BJ (cell line): ENCODE results near the gene TMED7. TPM values are rescaled to one million over a fixed set of nuclear protein-coding genes. Genes with fewer than 3 reads are reported as not detected.

Experiments used
- CTCF ChIA-PET: fragments of 350-600 bp; formaldehyde crosslinking; extraction: SDS; loops from one replicate; lab custom pipeline; 2021; ENCODE audit warnings: antibody characterized with exemption, inconsistent platforms; lab: Yijun Ruan, JAX
- POLR2A ChIA-PET: fragments of 300-600 bp; sonication (Branson Sonifier 250); formaldehyde crosslinking; extraction: SDS; loops from one replicate; lab custom pipeline; 2021; ENCODE audit warnings: antibody characterized with exemption; lab: Charles Lee
- DNase-seq: peaks from one replicate; pipeline ENCODE4 v3.0.0-alpha.2; 2011; ENCODE audit warnings: low read depth
- H3K27me3 ChIP-seq: 2 replicates; pipeline ENCODE4 v1.6.0; 2011; ENCODE audit warnings: low read length; ENCODE audit not compliant: control insufficient read depth, insufficient read depth
- H3K36me3 ChIP-seq: 2 replicates; pipeline ENCODE4 v1.5.1; 2011; ENCODE audit warnings: low read length; ENCODE audit not compliant: control insufficient read depth, insufficient read depth
- H3K4me3 ChIP-seq: 2 replicates; pipeline ENCODE4 v1.5.1; 2011; ENCODE audit warnings: low read depth, mild to moderate bottlenecking, control low read depth, low read length
- polyA plus RNA-seq: library from polyadenylated mRNA; depleted of rRNA; stranded (reverse); fragments of >200 nt; gene quantifications from 2 replicates; pipeline ENCODE4 v1.2.3, GENCODE V29; 2011
- TF ChIP-seq, protein P1 (sequence below): IDR thresholded peaks from 2 replicates; pipeline ENCODE4 v1.5.1; 2011; ENCODE audit warnings: low read depth, mild to moderate bottlenecking, control low read depth, inconsistent platforms, low read length, moderate library complexity; ENCODE audit not compliant: insufficient read depth

The TMED7 gene
- polyA plus RNA-seq, 1 experiment: 58.1 TPM

DNA sequence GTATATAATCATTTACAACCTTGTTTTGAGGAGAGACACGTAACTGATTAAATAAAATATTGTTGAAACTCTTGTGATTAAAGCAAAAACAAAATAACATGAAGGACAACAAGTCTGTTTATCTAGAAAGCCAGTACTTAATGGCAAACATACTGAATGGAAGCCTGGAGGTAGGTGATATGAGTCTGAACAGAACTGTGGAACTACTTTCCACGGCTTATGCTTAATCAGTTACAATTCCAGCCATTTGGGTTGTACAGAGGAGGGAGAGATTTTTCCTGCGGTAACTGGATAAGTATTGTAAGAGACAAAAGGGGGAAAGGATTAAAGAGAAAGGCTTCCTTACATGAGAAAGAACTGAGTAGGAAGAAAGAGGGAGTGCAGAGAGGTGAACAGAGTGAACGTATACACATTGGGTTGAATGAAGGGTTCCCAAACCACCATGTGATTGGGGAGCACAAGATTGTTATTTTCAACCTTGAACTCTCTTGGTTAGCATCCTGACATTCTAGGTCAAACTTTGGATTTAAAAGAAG lies 4.4 kb downstream of the TMED7 start:
- POLR2A ChIA-PET: no interaction called here
- Histone ChIP-seq H3K36me3 (peaks cover 5% of the 10 kb centered on the region), H3K27me3 (no peaks in the 10 kb centered on the region), H3K4me3 (no peak overlapping the region)
- CTCF ChIA-PET: no interaction called here
- TF ChIP-seq, protein P1, sequence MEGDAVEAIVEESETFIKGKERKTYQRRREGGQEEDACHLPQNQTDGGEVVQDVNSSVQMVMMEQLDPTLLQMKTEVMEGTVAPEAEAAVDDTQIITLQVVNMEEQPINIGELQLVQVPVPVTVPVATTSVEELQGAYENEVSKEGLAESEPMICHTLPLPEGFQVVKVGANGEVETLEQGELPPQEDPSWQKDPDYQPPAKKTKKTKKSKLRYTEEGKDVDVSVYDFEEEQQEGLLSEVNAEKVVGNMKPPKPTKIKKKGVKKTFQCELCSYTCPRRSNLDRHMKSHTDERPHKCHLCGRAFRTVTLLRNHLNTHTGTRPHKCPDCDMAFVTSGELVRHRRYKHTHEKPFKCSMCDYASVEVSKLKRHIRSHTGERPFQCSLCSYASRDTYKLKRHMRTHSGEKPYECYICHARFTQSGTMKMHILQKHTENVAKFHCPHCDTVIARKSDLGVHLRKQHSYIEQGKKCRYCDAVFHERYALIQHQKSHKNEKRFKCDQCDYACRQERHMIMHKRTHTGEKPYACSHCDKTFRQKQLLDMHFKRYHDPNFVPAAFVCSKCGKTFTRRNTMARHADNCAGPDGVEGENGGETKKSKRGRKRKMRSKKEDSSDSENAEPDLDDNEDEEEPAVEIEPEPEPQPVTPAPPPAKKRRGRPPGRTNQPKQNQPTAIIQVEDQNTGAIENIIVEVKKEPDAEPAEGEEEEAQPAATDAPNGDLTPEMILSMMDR: no peak
- DNase-seq: no peak

DNA sequence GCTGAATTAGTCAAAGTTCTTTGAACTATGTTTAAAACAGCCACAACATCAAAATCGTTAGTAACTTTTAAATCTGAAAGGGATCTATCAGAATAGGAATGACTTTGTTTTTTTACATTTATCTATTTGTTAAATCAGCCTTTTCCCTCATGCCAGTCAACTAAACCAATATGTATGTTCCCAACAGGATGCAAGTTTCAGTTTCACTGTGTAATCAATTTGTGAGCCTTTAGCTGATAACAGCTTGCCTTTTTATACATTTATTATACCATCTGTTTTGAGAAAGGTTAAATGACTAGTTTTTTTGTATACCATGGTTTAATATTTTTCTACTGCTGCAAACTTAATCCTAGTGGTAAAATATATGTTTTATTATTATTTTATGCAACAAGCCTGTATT lies 8.9 kb downstream of the TMED7 start:
- CTCF ChIA-PET: interaction anchor here (1.8 kb wide), 1 partner anchor 12 kb away, joined by 3 read pairs; no protein-coding TSS in a partner anchor
- H3K36me3 ChIP-seq: peaks cover 5% of the 10 kb centered on the region; the same call in 1 of the 2 replicates
- TF ChIP-seq, protein P1: no peak
- no peaks in the 10 kb centered on the region for H3K27me3 ChIP-seq
- no peak overlapping the region for H3K4me3 ChIP-seq
- POLR2A ChIA-PET: interaction anchor here (0.6 to 0.7 kb wide), 2 partner anchors 8 to 190 kb away, joined by 3 read pairs; no protein-coding TSS in a partner anchor
- DNase-seq: no peak

DNA sequence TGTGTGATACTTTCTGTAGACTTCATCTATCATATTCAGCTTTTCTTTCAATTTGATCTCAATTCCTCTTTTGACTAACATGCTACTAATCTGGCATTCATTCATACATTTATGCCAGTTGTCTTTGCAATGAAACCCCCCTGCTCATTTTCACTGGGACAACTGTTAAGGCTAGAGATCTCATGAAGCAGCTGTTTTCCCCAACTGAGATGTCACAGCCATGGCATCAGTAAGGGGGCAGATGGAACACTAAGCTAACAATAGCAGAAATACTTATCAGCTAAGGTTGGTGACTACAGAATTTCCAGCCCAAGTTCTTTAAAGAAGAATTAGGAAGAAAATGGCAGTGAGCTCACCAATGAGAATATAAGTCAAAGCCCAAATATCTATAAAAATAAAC lies 9.4 kb downstream of the TMED7 start:
- H3K36me3 ChIP-seq: peaks cover 5% of the 10 kb centered on the region; the same call in 1 of the 2 replicates
- DNase-seq: no peak
- no peaks in the 10 kb centered on the region for H3K27me3 ChIP-seq
- no peak overlapping the region for H3K4me3 ChIP-seq
- ChIA-PET POLR2A (interaction anchor here (0.7 kb wide), 1 partner anchor 8 kb away, joined by 3 read pairs; no protein-coding TSS in a partner anchor), CTCF (interaction anchor here (1.8 kb wide), 1 partner anchor 12 kb away, joined by 3 read pairs; no protein-coding TSS in a partner anchor)
- TF ChIP-seq, protein P1: no peak

DNA sequence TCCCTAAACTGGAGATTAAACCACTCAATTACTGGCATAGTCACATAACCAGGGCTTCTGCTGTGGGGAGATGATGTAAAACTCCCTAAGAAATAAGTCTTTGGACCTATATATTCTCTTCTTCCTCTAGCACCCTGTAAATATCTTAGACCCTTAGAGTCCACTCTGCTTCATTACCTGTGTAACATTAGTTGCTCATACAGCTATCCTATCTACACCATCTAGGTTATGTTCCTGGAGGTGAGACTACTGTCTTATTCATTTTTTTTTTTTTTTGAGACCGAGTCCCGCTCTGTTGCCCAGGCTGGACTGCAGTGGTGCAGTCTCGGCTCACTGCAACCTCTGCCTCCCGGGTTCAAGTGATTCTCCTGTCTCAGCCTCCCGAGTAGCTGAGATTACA lies 14.0 kb downstream of the TMED7 start:
- TF ChIP-seq, protein P1: no peak
- POLR2A ChIA-PET: no interaction called here
- Histone ChIP-seq H3K4me3 (no peak overlapping the region), H3K36me3 (peaks cover 1% of the 10 kb centered on the region; the same call in 1 of the 2 replicates), H3K27me3 (no peaks in the 10 kb centered on the region)
- CTCF ChIA-PET: interaction anchor here (0.6 kb wide), 1 partner anchor 214 kb away, joined by 3 read pairs; no protein-coding TSS in a partner anchor
- DNase-seq: no peak

DNA sequence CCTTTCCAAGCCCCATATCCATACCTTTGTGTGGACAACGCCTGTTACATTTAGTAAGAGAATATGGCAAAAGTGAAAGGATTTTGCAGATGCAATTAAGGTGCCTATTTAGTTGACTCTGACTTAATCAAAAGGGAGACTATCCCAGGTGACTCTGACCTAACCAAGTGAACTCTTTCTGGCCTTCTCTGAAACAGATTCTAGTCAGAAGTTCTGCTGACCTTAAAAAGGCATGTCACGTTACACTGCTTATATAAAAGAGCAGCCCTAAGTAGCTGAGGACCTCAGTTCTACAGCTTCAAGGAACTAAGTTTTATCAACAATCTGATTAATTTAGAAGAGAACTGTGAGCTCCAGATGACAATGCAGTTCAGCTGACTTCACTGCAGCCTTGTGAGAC lies 17.9 kb downstream of the TMED7 start:
- H3K36me3 ChIP-seq: no peaks in the 10 kb centered on the region
- no peak for DNase-seq
- H3K4me3 ChIP-seq: no peak overlapping the region
- ChIA-PET CTCF (no interaction called here), POLR2A (no interaction called here)
- TF ChIP-seq, protein P1: no peak
- H3K27me3 ChIP-seq: no peaks in the 10 kb centered on the region
